Thoracic aorta (tissue), 2 donors: Measurements from ENCODE around the gene IER3. TPM values are rescaled to one million over a fixed set of nuclear protein-coding genes. Genes with fewer than 3 reads are reported as not detected.
A peak's percentile ranks its signal among the peaks of the same experiment; 100 is the strongest.
"Not testable (repeated sequence)": the region's sequence is repeated elsewhere in the genome, so short reads cannot be mapped to it uniquely, and the experiment has no call there.

Experiments
- ATAC-seq: fragments of 150-250 bp; one replicate; pipeline ENCODE4 v1.8.0; 2017; ENCODE audit warnings: low read depth; ENCODE audit not compliant: insufficient number of reproducible peaks, low FRiP score
- DNase-seq: peaks from one replicate; pipeline ENCODE4 v3.0.0-alpha.2; 2020; ENCODE audit warnings: low spot score
- H3K27ac ChIP-seq, 2 donors: fragments of 200-600 bp; sonication (generic); 1 replicate in 1 of 2; 2 replicates in 1 of 2; pipeline ENCODE4 v1.5.1; 2016; ENCODE audit warnings: mild to moderate bottlenecking in 2 of 2, moderate library complexity in 2 of 2
- H3K27me3 ChIP-seq: fragments of 200-600 bp; sonication (generic); replicated peaks from 2 replicates; pipeline ENCODE4 v1.6.0; 2016; ENCODE audit warnings: mild to moderate bottlenecking; ENCODE audit not compliant: insufficient read depth
- H3K36me3 ChIP-seq: fragments of 200-600 bp; sonication (generic); one replicate; pipeline ENCODE4 v1.5.1; 2016
- H3K4me1 ChIP-seq, 2 donors: fragments of 200-600 bp; sonication (generic); 1 replicate in 1 of 2; 2 replicates in 1 of 2; pipeline versions ENCODE4 v1.5.1 to v1.6.0; 2016; ENCODE audit warnings: low read depth in 2 of 2, mild to moderate bottlenecking in 1 of 2; ENCODE audit not compliant: control insufficient read depth in 1 of 2
- H3K4me3 ChIP-seq: fragments of 200-600 bp; sonication (generic); 2 replicates; pipeline ENCODE4 v1.5.1; 2016; ENCODE audit warnings: mild to moderate bottlenecking
- H3K9me3 ChIP-seq: fragments of 200-600 bp; sonication (generic); 2 replicates; pipeline ENCODE4 v1.5.1; 2016
- total RNA-seq, 2 donors: library from RNA; depleted of rRNA; stranded (reverse); fragments of >200 nt; gene quantifications; one replicate each; pipeline versions ENCODE4 v1.1.0 to v1.2.3, GENCODE V29; 2016
- TF ChIP-seq, protein P1 (sequence below): fragments of 200-600 bp; sonication (generic); IDR thresholded peaks from one replicate; pipeline ENCODE4 v1.5.1; 2019; ENCODE audit warnings: antibody characterized with exemption

IER3 gene
- total RNA-seq, 2 donors from 2014 or later = 43.5 to 43.8 TPM

DNA sequence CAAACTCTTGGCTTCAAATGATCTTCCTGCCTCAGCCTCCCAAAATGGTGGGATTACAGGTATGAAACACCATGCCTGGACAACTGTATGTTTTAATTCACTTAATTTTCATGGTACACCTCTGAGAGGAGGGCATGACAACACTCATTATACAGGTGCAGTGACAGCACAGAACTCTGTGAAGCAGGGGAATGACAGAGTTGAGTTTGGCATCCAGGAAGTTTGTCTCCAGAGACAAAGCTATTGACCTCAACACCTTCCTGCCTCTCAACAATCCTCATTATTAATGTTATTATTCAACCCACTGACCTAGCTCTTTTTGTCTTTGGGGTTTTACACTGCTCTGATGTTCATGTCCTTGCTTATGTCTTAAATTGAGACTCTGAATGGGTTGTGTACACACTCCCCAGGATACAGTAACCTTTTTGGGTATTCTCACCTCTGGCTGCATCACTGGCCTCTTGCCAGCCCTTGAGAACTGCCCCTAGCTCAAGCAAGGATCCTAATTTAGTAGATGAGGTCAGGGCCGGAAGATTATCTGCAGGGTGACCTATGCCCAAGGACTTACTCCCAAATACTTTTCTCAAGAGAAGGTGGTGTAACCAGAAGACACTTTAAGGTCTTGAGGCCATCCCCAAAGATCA is 13.0 kb upstream of the IER3 start:
- TF ChIP-seq, protein P1, sequence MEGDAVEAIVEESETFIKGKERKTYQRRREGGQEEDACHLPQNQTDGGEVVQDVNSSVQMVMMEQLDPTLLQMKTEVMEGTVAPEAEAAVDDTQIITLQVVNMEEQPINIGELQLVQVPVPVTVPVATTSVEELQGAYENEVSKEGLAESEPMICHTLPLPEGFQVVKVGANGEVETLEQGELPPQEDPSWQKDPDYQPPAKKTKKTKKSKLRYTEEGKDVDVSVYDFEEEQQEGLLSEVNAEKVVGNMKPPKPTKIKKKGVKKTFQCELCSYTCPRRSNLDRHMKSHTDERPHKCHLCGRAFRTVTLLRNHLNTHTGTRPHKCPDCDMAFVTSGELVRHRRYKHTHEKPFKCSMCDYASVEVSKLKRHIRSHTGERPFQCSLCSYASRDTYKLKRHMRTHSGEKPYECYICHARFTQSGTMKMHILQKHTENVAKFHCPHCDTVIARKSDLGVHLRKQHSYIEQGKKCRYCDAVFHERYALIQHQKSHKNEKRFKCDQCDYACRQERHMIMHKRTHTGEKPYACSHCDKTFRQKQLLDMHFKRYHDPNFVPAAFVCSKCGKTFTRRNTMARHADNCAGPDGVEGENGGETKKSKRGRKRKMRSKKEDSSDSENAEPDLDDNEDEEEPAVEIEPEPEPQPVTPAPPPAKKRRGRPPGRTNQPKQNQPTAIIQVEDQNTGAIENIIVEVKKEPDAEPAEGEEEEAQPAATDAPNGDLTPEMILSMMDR = no peak
- Histone ChIP-seq H3K27ac (no peak overlapping the region), H3K9me3 (no peaks in the 10 kb centered on the region), H3K36me3 (no peaks in the 10 kb centered on the region), H3K4me1 (peaks cover 19 to 58% of the 10 kb centered on the region in 2 donors), H3K27me3 (no peaks in the 10 kb centered on the region), H3K4me3 (no peak overlapping the region)
- DNase-seq (no peak), ATAC-seq (no peak)

DNA sequence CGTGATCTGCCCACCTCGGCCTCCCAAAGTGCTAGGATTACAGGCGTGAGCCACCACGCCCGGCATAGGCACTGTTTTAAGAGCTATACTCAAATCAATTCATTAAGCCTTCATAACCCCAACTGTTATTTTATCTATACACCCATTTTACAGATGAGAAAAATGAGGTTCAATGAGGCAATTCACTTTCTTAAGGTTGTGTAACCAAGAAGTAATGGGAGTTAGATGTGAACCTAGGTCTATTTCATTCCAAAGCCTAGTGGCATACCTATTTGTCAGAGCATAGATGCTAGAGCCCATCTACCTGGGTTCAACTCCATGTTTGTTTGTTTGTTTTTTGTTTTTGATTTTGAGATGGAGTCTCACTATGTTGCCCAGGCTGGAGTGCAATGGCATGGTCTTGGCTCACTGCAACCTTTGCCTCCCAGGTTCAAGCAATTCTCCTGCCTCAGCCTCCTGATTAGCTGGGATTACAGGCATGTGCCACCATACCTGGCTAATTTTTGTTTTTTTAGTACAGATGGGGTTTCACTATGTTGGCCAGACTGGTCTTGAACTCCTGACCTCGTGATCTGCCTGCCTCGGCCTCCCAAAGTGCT is 12.2 kb upstream of the IER3 start:
- H3K4me1 ChIP-seq = peaks cover 25 to 63% of the 10 kb centered on the region in 2 donors
- not testable (repeated sequence) for H3K27ac ChIP-seq, ATAC-seq, DNase-seq, H3K27me3 ChIP-seq, H3K36me3 ChIP-seq, H3K9me3 ChIP-seq, H3K4me3 ChIP-seq

DNA sequence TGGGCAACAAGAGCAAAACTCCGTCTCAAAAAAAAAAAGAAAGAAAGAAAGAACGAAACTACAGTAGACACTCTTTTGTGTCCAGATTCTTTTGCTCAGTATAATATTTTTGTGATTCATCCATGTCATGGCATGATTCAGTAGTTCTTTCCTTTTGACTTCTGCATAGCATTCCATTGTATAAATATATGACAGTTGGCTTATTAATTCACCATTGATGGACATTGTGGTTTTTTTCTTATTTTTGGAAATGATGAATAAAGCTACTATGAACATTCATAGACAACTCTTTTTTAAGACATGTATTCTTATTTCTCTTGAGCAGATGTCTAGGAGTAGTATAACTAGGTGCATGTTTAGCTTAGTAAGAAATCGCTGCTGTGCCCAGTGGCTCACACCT is 10.3 kb upstream of the IER3 start:
- ATAC-seq = no peak
- DNase-seq = no peak
- Histone ChIP-seq H3K4me3 (no peak overlapping the region), H3K27ac (peak overlapping the region in 1 of 2 donors; percentile 23), H3K27me3 (no peaks in the 10 kb centered on the region), H3K36me3 (no peaks in the 10 kb centered on the region), H3K4me1 (peaks cover 23 to 52% of the 10 kb centered on the region in 2 donors), H3K9me3 (no peaks in the 10 kb centered on the region)
- TF ChIP-seq, protein P1 = no peak

DNA sequence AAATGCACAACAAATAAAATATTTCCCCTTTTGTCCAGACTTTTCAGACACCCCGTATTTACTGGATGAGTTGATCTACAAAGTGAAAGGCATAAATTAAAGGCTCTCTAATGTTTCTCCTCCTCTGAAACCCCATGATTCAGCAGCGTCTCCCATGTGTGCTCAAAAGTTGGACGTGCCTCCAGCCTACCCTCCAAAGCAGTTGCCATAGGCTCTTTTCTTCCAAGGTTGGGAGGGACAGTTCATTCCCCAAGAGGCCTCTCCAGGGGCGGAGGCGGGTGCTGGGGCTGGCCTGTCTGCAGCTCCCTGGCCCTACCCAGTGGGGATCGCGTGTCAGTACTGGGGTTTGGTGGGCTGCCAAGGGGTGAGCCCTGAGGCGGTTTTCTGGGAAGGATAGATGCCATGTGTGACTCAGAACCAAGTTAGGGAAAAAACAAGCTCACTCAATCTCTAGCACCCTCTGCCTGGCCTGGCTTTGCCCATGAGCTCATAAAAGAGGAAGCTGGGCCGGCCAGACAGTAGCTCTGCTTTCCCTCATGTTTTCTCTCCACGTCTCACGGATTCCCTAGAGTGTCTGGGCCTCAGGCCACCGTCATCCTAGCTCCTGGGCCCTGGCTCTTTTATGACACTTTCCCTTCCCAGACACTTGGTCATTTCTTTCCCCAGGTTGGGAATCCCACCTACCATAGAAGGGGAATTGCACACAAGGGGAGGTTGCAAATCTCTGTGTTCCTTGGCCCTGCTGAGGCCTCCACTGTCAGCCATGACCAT is 8.0 kb upstream of the IER3 start:
- TF ChIP-seq, protein P1 = no peak
- H3K4me1 ChIP-seq = peaks cover 17 to 45% of the 10 kb centered on the region in 2 donors
- H3K27me3 ChIP-seq = no peaks in the 10 kb centered on the region
- peak overlapping the region; percentile 19 for H3K4me3 ChIP-seq
- H3K36me3 ChIP-seq = no peaks in the 10 kb centered on the region
- peak; percentile 93 for ATAC-seq
- H3K9me3 ChIP-seq = no peaks in the 10 kb centered on the region
- peak overlapping the region; percentile 89 to 93 for H3K27ac ChIP-seq
- peak; percentile 92 for DNase-seq

DNA sequence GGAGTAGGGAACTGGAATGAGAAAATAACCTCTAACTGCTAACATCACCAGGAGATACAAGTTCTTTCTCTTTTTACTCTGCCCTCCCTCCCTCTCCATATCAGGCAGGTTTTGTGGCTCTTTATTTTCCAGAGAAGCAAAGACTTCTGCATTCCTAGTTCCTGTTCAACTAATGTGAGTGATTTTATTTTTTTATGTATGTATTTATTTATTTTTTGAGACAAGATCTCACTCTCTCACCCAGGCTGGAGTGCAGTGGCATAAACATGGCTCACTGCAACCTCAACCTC is 6.0 kb upstream of the IER3 start:
- Histone ChIP-seq H3K4me1 (peaks cover 17 to 36% of the 10 kb centered on the region in 2 donors), H3K27me3 (no peaks in the 10 kb centered on the region), H3K9me3 (no peaks in the 10 kb centered on the region), H3K27ac (peak overlapping the region in 1 of 2 donors; percentile 93), H3K4me3 (no peak overlapping the region), H3K36me3 (no peaks in the 10 kb centered on the region)
- TF ChIP-seq, protein P1 = no peak
- no peak for DNase-seq
- no peak for ATAC-seq
